ENCODE results near the gene RRP12.

RRP12 gene

GRCh38 chr10:97331153-97331703, 69.9 kb downstream of the RRP12 start:
- TF ChIP-seq CTCF (conservative IDR thresholded peaks at IDR 0.05; ENCODE audit: low read depth, low read length): no peak

GRCh38 chr10:97329766-97330165, 71.4 kb downstream of the RRP12 start:
- H3K4me3 ChIP-seq (ENCODE audit: low read length): no peak overlapping the region
- no peak for DNase-seq (ENCODE audit: low read depth)
- TF ChIP-seq CTCF (conservative IDR thresholded peaks at IDR 0.05; ENCODE audit: low read depth, low read length): no peak

More at GRCh38 chr10:97331153-97331703, 69.9 kb downstream of the RRP12 start:
- no peak for DNase-seq (ENCODE audit: low read depth)
- no peak overlapping the region for H3K4me3 ChIP-seq (ENCODE audit: low read length)

GRCh38 chr10:97328646-97329453, 72.3 kb downstream of the RRP12 start:
- H3K4me3 ChIP-seq (ENCODE audit: low read length): no peak overlapping the region
- no peak for TF ChIP-seq CTCF (conservative IDR thresholded peaks at IDR 0.05; ENCODE audit: low read depth, low read length)
- no peak for DNase-seq (ENCODE audit: low read depth)

GRCh38 chr10:97327348-97328294, 73.5 kb downstream of the RRP12 start:
- no peak for TF ChIP-seq CTCF (conservative IDR thresholded peaks at IDR 0.05; ENCODE audit: low read depth, low read length)
- no peak overlapping the region for H3K4me3 ChIP-seq (ENCODE audit: low read length)
- DNase-seq (ENCODE audit: low read depth): no peak

GRCh38 chr10:97325754-97326153, 75.4 kb downstream of the RRP12 start:
- no peak for TF ChIP-seq CTCF (conservative IDR thresholded peaks at IDR 0.05; ENCODE audit: low read depth, low read length)
- H3K4me3 ChIP-seq (ENCODE audit: low read length): no peak overlapping the region
- no peak for DNase-seq (ENCODE audit: low read depth)

- TF ChIP-seq CTCF (conservative IDR thresholded peaks at IDR 0.05; ENCODE audit: low read depth, low read length): no peak
- no peak overlapping the region for H3K4me3 ChIP-seq (ENCODE audit: low read length)
These were observed 77.6 kb downstream of the RRP12 start for GRCh38 chr10:97323501-97323900.

More at GRCh38 chr10:97323501-97323900, 77.6 kb downstream of the RRP12 start:
- DNase-seq (ENCODE audit: low read depth): no peak
